Activated naive CD8-positive, alpha-beta T cell treated with anti-CD3 and anti-CD28 coated beads, Interleukin-2, amount 10 ng/mL, durations not matched to agents 7 days and 5 days (primary cell): ENCODE measurements around the gene KAT2A. TPM values are rescaled to one million over a fixed set of nuclear protein-coding genes. Genes with fewer than 3 reads are reported as not detected.

ENCODE experiments used
- ATAC-seq: fragments of 150-1000 bp; cut with Tn5 transposase; one replicate; pipeline ENCODE4 v1.10.0; 2021; ENCODE audit warnings: low read depth, moderate library complexity
- POLR2A ChIA-PET: fragments of 350-600 bp; sonication (Branson Sonifier 250); formaldehyde crosslinking; loops from one replicate; lab custom pipeline; 2021; ENCODE audit warnings: antibody characterized with exemption; lab: Charles Lee
- DNase-seq: peaks from one replicate; pipeline ENCODE4 v3.0.0; 2021
- H3K27ac Mint-ChIP-seq: one replicate; pipeline ENCODE4 v1.8.0; 2022; ENCODE audit warnings: mild to moderate bottlenecking, mixed read lengths
- H3K27me3 Mint-ChIP-seq: one replicate; pipeline ENCODE4 v1.8.0; 2022; ENCODE audit warnings: mild to moderate bottlenecking, moderate library complexity, mixed read lengths
- H3K36me3 Mint-ChIP-seq: one replicate; pipeline ENCODE4 v1.8.0; 2021; ENCODE audit warnings: mild to moderate bottlenecking, mixed read lengths
- H3K4me1 Mint-ChIP-seq: one replicate; pipeline ENCODE4 v1.8.0; 2021; ENCODE audit warnings: mixed read lengths
- H3K4me3 Mint-ChIP-seq: one replicate; pipeline ENCODE4 v1.8.0; 2022; ENCODE audit warnings: mild to moderate bottlenecking, moderate library complexity, mixed read lengths
- H3K9me3 Mint-ChIP-seq: one replicate; pipeline ENCODE4 v1.8.0; 2021; ENCODE audit warnings: mixed read lengths
- total RNA-seq, 2 experiments: library from RNA; stranded (reverse); gene quantifications; one replicate each; pipeline ENCODE4 v1.2.3, GENCODE V29; 2021

KAT2A gene
- total RNA-seq, 2 experiments from 2014 or later, result 45.1 to 46.9 TPM

GRCh38 chr17:42131232-42131631 lies 10.1 kb upstream of the KAT2A start:
- Mint-ChIP-seq H3K36me3 (peaks cover 29% of the 10 kb centered on the region), H3K27ac (peak overlapping the region; percentile 82)

GRCh38 chr17:42130310-42130936 lies 9.3 kb upstream of the KAT2A start:
- POLR2A ChIA-PET, result interaction anchor here (0.8 kb wide), 1 partner anchor 9 kb away, joined by 3 read pairs; no protein-coding TSS in a partner anchor
- Mint-ChIP-seq H3K27ac (peak overlapping the region; percentile 56), H3K4me3 (no peak overlapping the region), H3K4me1 (peaks cover 32% of the 10 kb centered on the region), H3K27me3 (no peaks in the 10 kb centered on the region), H3K9me3 (no peaks in the 10 kb centered on the region), H3K36me3 (peaks cover 28% of the 10 kb centered on the region)
- no peak for DNase-seq
- no peak for ATAC-seq

More at GRCh38 chr17:42131232-42131631, 10.1 kb upstream of the KAT2A start:
- DNase-seq (no peak), ATAC-seq (no peak)
- no peaks in the 10 kb centered on the region for H3K27me3 Mint-ChIP-seq
- POLR2A ChIA-PET, result interaction anchor here (0.8 kb wide), 1 partner anchor 10 kb away, joined by 3 read pairs; no protein-coding TSS in a partner anchor
- H3K9me3 Mint-ChIP-seq, result no peaks in the 10 kb centered on the region
- no peak overlapping the region for H3K4me3 Mint-ChIP-seq
- peaks cover 40% of the 10 kb centered on the region for H3K4me1 Mint-ChIP-seq

GRCh38 chr17:42129109-42129837 lies 8.1 kb upstream of the KAT2A start:
- Mint-ChIP-seq H3K9me3 (no peaks in the 10 kb centered on the region), H3K27ac (no peak overlapping the region)

GRCh38 chr17:42127414-42127813 lies 6.2 kb upstream of the KAT2A start:
- Mint-ChIP-seq H3K9me3 (no peaks in the 10 kb centered on the region), H3K36me3 (peaks cover 24% of the 10 kb centered on the region), H3K4me3 (no peak overlapping the region), H3K27me3 (no peaks in the 10 kb centered on the region), H3K27ac (no peak overlapping the region), H3K4me1 (peaks cover 15% of the 10 kb centered on the region)
- ATAC-seq, result no peak
- no peak for DNase-seq
- POLR2A ChIA-PET, result no interaction called here

More at GRCh38 chr17:42129109-42129837, 8.1 kb upstream of the KAT2A start:
- Mint-ChIP-seq H3K4me3 (no peak overlapping the region), H3K27me3 (no peaks in the 10 kb centered on the region), H3K4me1 (peaks cover 30% of the 10 kb centered on the region), H3K36me3 (peaks cover 29% of the 10 kb centered on the region)
- ATAC-seq (no peak), DNase-seq (no peak)
- POLR2A ChIA-PET, result no interaction called here

GRCh38 chr17:42126836-42127235 lies 5.7 kb upstream of the KAT2A start:
- POLR2A ChIA-PET, result no interaction called here
- ATAC-seq (no peak), DNase-seq (no peak)
- no peak overlapping the region for H3K27ac Mint-ChIP-seq
- H3K4me1 Mint-ChIP-seq, result peaks cover 11% of the 10 kb centered on the region
- H3K27me3 Mint-ChIP-seq, result no peaks in the 10 kb centered on the region
- H3K9me3 Mint-ChIP-seq, result no peaks in the 10 kb centered on the region
- H3K4me3 Mint-ChIP-seq, result no peak overlapping the region
- H3K36me3 Mint-ChIP-seq, result peaks cover 24% of the 10 kb centered on the region

- DNase-seq, result no peak
- Mint-ChIP-seq H3K27me3 (no peaks in the 10 kb centered on the region), H3K9me3 (no peaks in the 10 kb centered on the region), H3K27ac (no peak overlapping the region), H3K4me1 (peaks cover 8% of the 10 kb centered on the region), H3K36me3 (peaks cover 21% of the 10 kb centered on the region), H3K4me3 (no peak overlapping the region)
- POLR2A ChIA-PET, result no interaction called here
- no peak for ATAC-seq
These were observed 4.4 kb upstream of the KAT2A start for GRCh38 chr17:42125565-42125964.

GRCh38 chr17:42124256-42124655 lies 3.1 kb upstream of the KAT2A start:
- POLR2A ChIA-PET, result interaction anchor here (1.2 kb wide), 1 partner anchor 104 kb away, joined by 4 read pairs; the partner anchor contains the start of gene NKIRAS2
- no peak for ATAC-seq
- H3K4me3 Mint-ChIP-seq, result no peak overlapping the region

GRCh38 chr17:42122371-42123303 lies 1.5 kb upstream of the KAT2A start, which contains the start of gene HSPB9:
Gene HSPB9, plus strand, starts transcription at chr17:42122804. Its CDS starts 47 bp downstream, at chr17:42122851.
- Mint-ChIP-seq H3K4me3 (peak within 1 kb of the TSS; percentile 71), H3K27me3 (no peaks in the 10 kb centered on the region), H3K9me3 (no peaks in the 10 kb centered on the region), H3K27ac (peak within 1 kb of the TSS; percentile 51), H3K36me3 (peaks cover 14% of the 10 kb centered on the region), H3K4me1 (peaks cover 14% of the 10 kb centered on the region)
- ATAC-seq (no peak), DNase-seq (no peak)
- POLR2A ChIA-PET, result interaction anchor here (1.1 to 3.4 kb wide), 4 partner anchors 10 to 156 kb away, joined by 3 to 28 read pairs (median 8); partner anchors contain the start of genes CNP, DHX58 and DNAJC7

More at GRCh38 chr17:42124256-42124655, 3.1 kb upstream of the KAT2A start:
- Mint-ChIP-seq H3K27ac (no peak overlapping the region), H3K27me3 (no peaks in the 10 kb centered on the region), H3K36me3 (peaks cover 16% of the 10 kb centered on the region), H3K4me1 (peaks cover 13% of the 10 kb centered on the region), H3K9me3 (no peaks in the 10 kb centered on the region)
- no peak for DNase-seq

GRCh38 chr17:42120161-42120769 lies 902 bp downstream of the KAT2A start:
- DNase-seq (no peak), ATAC-seq (no peak)
- peaks cover 19% of the 10 kb centered on the region for H3K4me1 Mint-ChIP-seq
- H3K9me3 Mint-ChIP-seq, result no peaks in the 10 kb centered on the region
- H3K27ac Mint-ChIP-seq, result peak overlapping the region; percentile 58
- H3K4me3 Mint-ChIP-seq, result peak overlapping the region; percentile 71
- H3K36me3 Mint-ChIP-seq, result peaks cover 12% of the 10 kb centered on the region
- POLR2A ChIA-PET, result interaction anchor here (0.6 to 4.1 kb wide), 17 partner anchors 8 to 1524 kb away, joined by 3 to 28 read pairs (median 5); partner anchors contain the start of genes CNP, DHX58, DNAJC7 and NKIRAS2
- H3K27me3 Mint-ChIP-seq, result no peaks in the 10 kb centered on the region

GRCh38 chr17:42119301-42119700 lies 1.9 kb downstream of the KAT2A start:
- Mint-ChIP-seq H3K4me1 (peaks cover 19% of the 10 kb centered on the region), H3K27ac (no peak overlapping the region)
- POLR2A ChIA-PET, result interaction anchor here (1.0 to 4.1 kb wide), 7 partner anchors 11 to 153 kb away, joined by 3 to 20 read pairs (median 6); partner anchors contain the start of genes CNP, DNAJC7 and NKIRAS2

GRCh38 chr17:42118545-42118944 lies 2.6 kb downstream of the KAT2A start:
- Mint-ChIP-seq H3K9me3 (no peaks in the 10 kb centered on the region), H3K27me3 (no peaks in the 10 kb centered on the region), H3K36me3 (peaks cover 8% of the 10 kb centered on the region), H3K27ac (peak overlapping the region; percentile 64), H3K4me3 (peak overlapping the region; percentile 45), H3K4me1 (peaks cover 21% of the 10 kb centered on the region)
- POLR2A ChIA-PET, result interaction anchor here (0.6 to 4.1 kb wide), 6 partner anchors 10 to 101 kb away, joined by 3 to 20 read pairs (median 4); partner anchors contain the start of genes DNAJC7 and NKIRAS2
- ATAC-seq (peak; percentile 32), DNase-seq (no peak)

More at GRCh38 chr17:42119301-42119700, 1.9 kb downstream of the KAT2A start:
- Mint-ChIP-seq H3K4me3 (no peak overlapping the region), H3K36me3 (peaks cover 8% of the 10 kb centered on the region), H3K9me3 (no peaks in the 10 kb centered on the region), H3K27me3 (no peaks in the 10 kb centered on the region)
- ATAC-seq (no peak), DNase-seq (no peak)

GRCh38 chr17:42118126-42118510 lies 3.0 kb downstream of the KAT2A start:
- Mint-ChIP-seq H3K4me3 (no peak overlapping the region), H3K27ac (no peak overlapping the region), H3K27me3 (no peaks in the 10 kb centered on the region), H3K36me3 (peaks cover 8% of the 10 kb centered on the region), H3K4me1 (peaks cover 22% of the 10 kb centered on the region), H3K9me3 (no peaks in the 10 kb centered on the region)
- ATAC-seq, result no peak
- POLR2A ChIA-PET, result interaction anchor here (0.6 to 4.1 kb wide), 4 partner anchors 10 to 101 kb away, joined by 4 to 20 read pairs (median 6); partner anchors contain the start of genes DNAJC7 and NKIRAS2
- no peak for DNase-seq
